Activated CD8-positive, alpha-beta T cell treated with anti-CD3 and anti-CD28 coated beads, Interleukin-2, amount 10 ng/mL, durations not matched to agents 7 days and 5 days (primary cell): ENCODE data around the gene IER3IP1. TPM values are rescaled to one million over a fixed set of nuclear protein-coding genes. Genes with fewer than 3 reads are reported as not detected.
A peak's percentile ranks its signal among the peaks of the same experiment; 100 is the strongest.

Source experiments
- ATAC-seq: fragments of 150-1000 bp; cut with Tn5 transposase; one replicate; pipeline ENCODE4 v1.10.0; 2021; ENCODE audit warnings: moderate library complexity
- CTCF ChIA-PET: fragments of 350-600 bp; sonication (Branson Sonifier 250); formaldehyde crosslinking; loops from one replicate; lab custom pipeline; 2021; ENCODE audit warnings: antibody characterized with exemption; lab: Charles Lee
- POLR2A ChIA-PET: fragments of 350-600 bp; sonication (Branson Sonifier 250); formaldehyde crosslinking; loops from one replicate; lab custom pipeline; 2021; ENCODE audit warnings: antibody characterized with exemption; lab: Charles Lee
- DNase-seq: peaks from one replicate; pipeline ENCODE4 v3.0.0-alpha.2; 2020
- H3K27ac Mint-ChIP-seq: one replicate; pipeline ENCODE4 v1.8.0; 2021; ENCODE audit warnings: mild to moderate bottlenecking, mixed read lengths
- H3K27me3 Mint-ChIP-seq: one replicate; pipeline ENCODE4 v1.8.0; 2021; ENCODE audit warnings: low read depth, mixed read lengths
- H3K36me3 Mint-ChIP-seq: one replicate; pipeline ENCODE4 v1.8.0; 2021; ENCODE audit warnings: low read depth, mixed read lengths
- H3K4me1 Mint-ChIP-seq: one replicate; pipeline ENCODE4 v1.8.0; 2021; ENCODE audit warnings: low read depth, mixed read lengths
- H3K4me3 Mint-ChIP-seq: one replicate; pipeline ENCODE4 v1.8.0; 2021; ENCODE audit warnings: mild to moderate bottlenecking, mixed read lengths
- H3K9me3 Mint-ChIP-seq: one replicate; pipeline ENCODE4 v1.8.0; 2022; ENCODE audit warnings: mixed read lengths; ENCODE audit not compliant: insufficient read depth
- total RNA-seq, 2 experiments: library from RNA; stranded (reverse); gene quantifications; one replicate each; pipeline ENCODE4 v1.2.3, GENCODE V29; 2021

Gene IER3IP1
- total RNA-seq, 2 experiments from 2014 or later = 11.7 to 12.4 TPM

GRCh38 chr18:47151439-47151838 is 24.7 kb downstream of the IER3IP1 start:
- CTCF ChIA-PET = interaction anchor here (0.7 to 2.8 kb wide), 3 partner anchors 9 to 978 kb away, joined by 3 to 6 read pairs (median 4); a partner anchor contains a TSS
- Mint-ChIP-seq H3K4me3 (peak overlapping the region; percentile 86), H3K27ac (peak overlapping the region; percentile 90), H3K9me3 (no peaks in the 10 kb centered on the region), H3K4me1 (peaks cover 27% of the 10 kb centered on the region), H3K27me3 (no peaks in the 10 kb centered on the region), H3K36me3 (peaks cover 26% of the 10 kb centered on the region)
- POLR2A ChIA-PET = no interaction called here
- no peak for ATAC-seq
- DNase-seq = no peak

GRCh38 chr18:47150824-47151366 is 25.3 kb downstream of the IER3IP1 start:
- Mint-ChIP-seq H3K27ac (peak overlapping the region; percentile 90), H3K9me3 (no peaks in the 10 kb centered on the region), H3K27me3 (no peaks in the 10 kb centered on the region), H3K4me3 (peak overlapping the region; percentile 86), H3K4me1 (peaks cover 27% of the 10 kb centered on the region), H3K36me3 (peaks cover 23% of the 10 kb centered on the region)
- ChIA-PET CTCF (interaction anchor here (0.7 to 2.8 kb wide), 4 partner anchors 9 to 978 kb away, joined by 3 to 6 read pairs (median 4); a partner anchor contains a TSS), POLR2A (interaction anchor here (0.7 to 1.1 kb wide), 3 partner anchors 15 to 808 kb away, joined by 3 to 8 read pairs (median 3); no protein-coding TSS in a partner anchor)
- DNase-seq (no peak), ATAC-seq (no peak)

GRCh38 chr18:47150029-47150823 is 25.9 kb downstream of the IER3IP1 start, which contains the start of gene HDHD2:
Gene HDHD2, minus strand, starts transcription at chr18:47150500. Its CDS starts 14,061 bp downstream, at chr18:47136439.
- peak within 1 kb of the TSS; percentile 86 for H3K4me3 Mint-ChIP-seq
- ChIA-PET CTCF (interaction anchor here (0.7 to 2.8 kb wide), 8 partner anchors 10 to 977 kb away, joined by 3 to 6 read pairs (median 3); a partner anchor contains a TSS), POLR2A (interaction anchor here (0.7 to 1.6 kb wide), 5 partner anchors 15 to 807 kb away, joined by 3 to 8 read pairs (median 3); no protein-coding TSS in a partner anchor)
- peaks cover 27% of the 10 kb centered on the region for H3K36me3 Mint-ChIP-seq
- no peaks in the 10 kb centered on the region for H3K9me3 Mint-ChIP-seq
- peak within 1 kb of the TSS; percentile 90 for H3K27ac Mint-ChIP-seq
- peak; percentile 75 for DNase-seq
- no peaks in the 10 kb centered on the region for H3K27me3 Mint-ChIP-seq
- ATAC-seq = peak; percentile 91
- H3K4me1 Mint-ChIP-seq = peaks cover 27% of the 10 kb centered on the region

DNA sequence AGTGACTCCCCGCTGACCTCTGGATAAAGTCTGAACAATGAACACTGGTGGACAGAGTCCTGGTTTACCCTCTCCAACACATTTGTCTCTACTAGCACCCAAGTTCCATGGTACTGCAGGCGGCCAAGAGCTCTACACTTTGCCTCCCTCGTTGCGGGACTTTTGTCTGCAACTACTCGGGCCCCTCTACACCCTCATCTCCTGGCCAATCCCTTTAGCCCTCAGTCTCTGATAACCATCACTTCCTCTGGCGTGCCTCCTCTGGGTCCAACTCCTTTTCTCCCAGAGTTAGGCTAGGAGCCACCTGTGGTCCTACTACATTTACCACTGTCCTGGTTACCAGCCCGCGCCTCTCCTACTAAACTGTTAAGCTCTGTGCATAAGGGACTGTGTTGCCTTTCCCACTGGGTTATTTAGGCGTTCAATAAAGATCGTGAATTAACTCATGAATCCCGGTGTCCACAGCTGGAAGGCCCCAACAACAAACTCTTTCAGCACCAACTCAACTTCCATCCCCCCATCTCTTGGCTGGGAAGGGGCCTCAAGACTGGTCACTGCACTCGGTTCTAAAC is 26.6 kb downstream of the IER3IP1 start:
- POLR2A ChIA-PET = interaction anchor here (0.8 to 1.6 kb wide), 2 partner anchors 19 to 25 kb away, joined by 3 read pairs; no protein-coding TSS in a partner anchor
- CTCF ChIA-PET = interaction anchor here (0.8 to 2.8 kb wide), 5 partner anchors 19 to 55 kb away, joined by 3 to 6 read pairs (median 3); no protein-coding TSS in a partner anchor
- peak overlapping the region; percentile 86 for H3K4me3 Mint-ChIP-seq
- ATAC-seq = no peak
- H3K4me1 Mint-ChIP-seq = peaks cover 27% of the 10 kb centered on the region
- no peaks in the 10 kb centered on the region for H3K9me3 Mint-ChIP-seq
- H3K27me3 Mint-ChIP-seq = no peaks in the 10 kb centered on the region
- DNase-seq = no peak
- H3K27ac Mint-ChIP-seq = peak overlapping the region; percentile 90
- peaks cover 25% of the 10 kb centered on the region for H3K36me3 Mint-ChIP-seq

- H3K27me3 Mint-ChIP-seq = no peaks in the 10 kb centered on the region
- H3K4me3 Mint-ChIP-seq = no peak overlapping the region
- POLR2A ChIA-PET = no interaction called here
- H3K36me3 Mint-ChIP-seq = peaks cover 19% of the 10 kb centered on the region
- no peak overlapping the region for H3K27ac Mint-ChIP-seq
- CTCF ChIA-PET = no interaction called here
- H3K9me3 Mint-ChIP-seq = no peaks in the 10 kb centered on the region
- ATAC-seq = no peak
- peaks cover 23% of the 10 kb centered on the region for H3K4me1 Mint-ChIP-seq
- no peak for DNase-seq
These were observed 30.0 kb downstream of the IER3IP1 start for GRCh38 chr18:47146206-47146605.

GRCh38 chr18:47143899-47144485 is 32.2 kb downstream of the IER3IP1 start:
- ChIA-PET POLR2A (no interaction called here), CTCF (no interaction called here)
- Mint-ChIP-seq H3K27me3 (no peaks in the 10 kb centered on the region), H3K36me3 (peaks cover 15% of the 10 kb centered on the region), H3K9me3 (no peaks in the 10 kb centered on the region), H3K4me3 (no peak overlapping the region), H3K4me1 (peaks cover 8% of the 10 kb centered on the region), H3K27ac (no peak overlapping the region)
- ATAC-seq (no peak), DNase-seq (no peak)

- ATAC-seq (no peak), DNase-seq (no peak)
- no peaks in the 10 kb centered on the region for H3K27me3 Mint-ChIP-seq
- H3K4me1 Mint-ChIP-seq = no peaks in the 10 kb centered on the region
- peaks cover 15% of the 10 kb centered on the region for H3K36me3 Mint-ChIP-seq
- no peak overlapping the region for H3K4me3 Mint-ChIP-seq
- ChIA-PET POLR2A (no interaction called here), CTCF (no interaction called here)
- H3K9me3 Mint-ChIP-seq = no peaks in the 10 kb centered on the region
- H3K27ac Mint-ChIP-seq = no peak overlapping the region
These were observed 33.0 kb downstream of the IER3IP1 start for GRCh38 chr18:47143153-47143552.

GRCh38 chr18:47141289-47141688 is 34.9 kb downstream of the IER3IP1 start:
- DNase-seq (no peak), ATAC-seq (no peak)
- H3K27me3 Mint-ChIP-seq = no peaks in the 10 kb centered on the region
- H3K9me3 Mint-ChIP-seq = no peaks in the 10 kb centered on the region
- H3K27ac Mint-ChIP-seq = no peak overlapping the region
- ChIA-PET CTCF (interaction anchor here (0.9 kb wide), 1 partner anchor 17 kb away, joined by 3 read pairs; no protein-coding TSS in a partner anchor), POLR2A (no interaction called here)
- H3K4me3 Mint-ChIP-seq = no peak overlapping the region
- peaks cover 14% of the 10 kb centered on the region for H3K36me3 Mint-ChIP-seq
- no peaks in the 10 kb centered on the region for H3K4me1 Mint-ChIP-seq

GRCh38 chr18:47121146-47121545 is 55.0 kb downstream of the IER3IP1 start:
- Mint-ChIP-seq H3K4me3 (no peak overlapping the region), H3K9me3 (no peaks in the 10 kb centered on the region), H3K36me3 (peaks cover 27% of the 10 kb centered on the region), H3K4me1 (no peaks in the 10 kb centered on the region), H3K27ac (no peak overlapping the region), H3K27me3 (no peaks in the 10 kb centered on the region)
- ATAC-seq = no peak
- POLR2A ChIA-PET = no interaction called here
- CTCF ChIA-PET = no interaction called here
- DNase-seq = no peak

- Mint-ChIP-seq H3K4me3 (no peak overlapping the region), H3K27ac (no peak overlapping the region), H3K36me3 (peaks cover 25% of the 10 kb centered on the region), H3K9me3 (no peaks in the 10 kb centered on the region), H3K27me3 (no peaks in the 10 kb centered on the region), H3K4me1 (no peaks in the 10 kb centered on the region)
- POLR2A ChIA-PET = interaction anchor here (0.6 kb wide), 1 partner anchor 30 kb away, joined by 3 read pairs; the partner anchor contains the start of gene HDHD2
- ATAC-seq = no peak
- CTCF ChIA-PET = interaction anchor here (1.6 kb wide), 1 partner anchor 8 kb away, joined by 4 read pairs; no protein-coding TSS in a partner anchor
- DNase-seq = no peak
These were observed 55.7 kb downstream of the IER3IP1 start for GRCh38 chr18:47120428-47120827.

GRCh38 chr18:47118981-47119380 is 57.2 kb downstream of the IER3IP1 start:
- ChIA-PET CTCF (interaction anchor here (1.6 kb wide), 1 partner anchor 10 kb away, joined by 4 read pairs; no protein-coding TSS in a partner anchor), POLR2A (no interaction called here)
- H3K27me3 Mint-ChIP-seq = no peaks in the 10 kb centered on the region
- ATAC-seq (no peak), DNase-seq (no peak)
- peaks cover 23% of the 10 kb centered on the region for H3K36me3 Mint-ChIP-seq
- H3K4me3 Mint-ChIP-seq = no peak overlapping the region
- no peaks in the 10 kb centered on the region for H3K9me3 Mint-ChIP-seq
- no peaks in the 10 kb centered on the region for H3K4me1 Mint-ChIP-seq
- no peak overlapping the region for H3K27ac Mint-ChIP-seq
